A673 (cell line): ENCODE data around the gene MACROH2A2. TPM values are rescaled to one million over a fixed set of nuclear protein-coding genes. Genes with fewer than 3 reads are reported as not detected.
A peak's percentile ranks its signal among the peaks of the same experiment; 100 is the strongest.

Experiments used
- BruUV-seq: library from RNA; stranded (reverse); fragments of 400-500 nt; replicated peaks from 2 replicates; lab custom pipeline; 2021; lab: Mats Ljungman, UMichigan
- CTCF ChIA-PET: fragments of 300-600 bp; sonication (Branson Sonifier 250); formaldehyde crosslinking; loops from one replicate; lab custom pipeline; 2022; ENCODE audit warnings: antibody characterized with exemption; lab: Charles Lee
- POLR2A ChIA-PET: fragments of 300-600 bp; sonication (Branson Sonifier 250); formaldehyde crosslinking; loops from one replicate; lab custom pipeline; 2022; ENCODE audit warnings: antibody characterized with exemption; ENCODE audit not compliant: low non-redundant PET; lab: Charles Lee
- DNase-seq: peaks from one replicate; pipeline ENCODE4 v3.0.0-alpha.2; 2015; ENCODE audit warnings: low spot score
- H3K27ac ChIP-seq: fragments of 200-600 bp; sonication (generic); 2 replicates; pipeline ENCODE4 v1.5.1; 2016; ENCODE audit warnings: mixed run types, low read depth, mild to moderate bottlenecking, mixed read lengths, antibody characterized with exemption, low read length; ENCODE audit not compliant: poor library complexity, severe bottlenecking
- H3K27me3 ChIP-seq: fragments of 200-600 bp; sonication (generic); replicated peaks from 2 replicates; pipeline ENCODE4 v1.6.1; 2017; ENCODE audit warnings: mixed run types, low read depth, mild to moderate bottlenecking, mixed read lengths, antibody characterized with exemption, low read length; ENCODE audit not compliant: insufficient read depth, poor library complexity
- H3K36me3 ChIP-seq: fragments of 200-600 bp; sonication (generic); 2 replicates; pipeline ENCODE4 v1.6.1; 2016; ENCODE audit warnings: mixed run types, mild to moderate bottlenecking, mixed read lengths, antibody characterized with exemption, low read length; ENCODE audit not compliant: insufficient read depth, poor library complexity, severe bottlenecking
- H3K4me1 ChIP-seq: fragments of 200-600 bp; sonication (generic); 2 replicates; pipeline ENCODE4 v1.6.1; 2017; ENCODE audit warnings: mixed run types, mild to moderate bottlenecking, mixed read lengths, antibody characterized with exemption, low read length; ENCODE audit not compliant: insufficient read depth, poor library complexity, severe bottlenecking
- H3K4me3 ChIP-seq: fragments of 200-600 bp; sonication (generic); 2 replicates; pipeline ENCODE4 v1.5.1; 2016; ENCODE audit warnings: low read depth, mixed run types, mild to moderate bottlenecking, mixed read lengths, low read length; ENCODE audit not compliant: poor library complexity, severe bottlenecking
- H3K9me3 ChIP-seq: fragments of 200-600 bp; sonication (generic); 2 replicates; pipeline ENCODE4 v1.6.1; 2016; ENCODE audit warnings: mixed run types, low read depth, mild to moderate bottlenecking, mixed read lengths, antibody characterized with exemption, low read length; ENCODE audit not compliant: poor library complexity, severe bottlenecking
- CTCF ChIP-seq: fragments of 300-800, 200-600 bp; sonication (generic); conservative IDR thresholded peaks from 2 replicates; pipeline ENCODE4 v1.5.1; 2017; ENCODE audit warnings: low read depth, mild to moderate bottlenecking, antibody characterized with exemption, low read length, moderate library complexity, mixed read lengths
- EZH2 ChIP-seq: fragments of 200-600 bp; sonication (generic); IDR thresholded peaks from 2 replicates; pipeline ENCODE4 v1.6.1; 2017; ENCODE audit warnings: borderline replicate concordance, low read depth, mild to moderate bottlenecking, mixed read lengths, antibody characterized with exemption, low read length; ENCODE audit not compliant: poor library complexity, severe bottlenecking
- intact Hi-C: fragments of 100-400 bp; cut with micrococcal nuclease; formaldehyde crosslinking; loops from one replicate; pipeline ENCODE4 v1.10.0; 2022; ENCODE audit not compliant: unreplicated experiment
- total RNA-seq: library from RNA; stranded (reverse); gene quantifications from 2 replicates; pipeline ENCODE4 v1.2.3, GENCODE V29; 2021

Gene MACROH2A2
- total RNA-seq, 1 experiment from 2014 or later = 301 TPM

GRCh38 chr10:70106958-70107791 lies 54.5 kb downstream of the MACROH2A2 start:
- intact Hi-C loops = no loop called here
- H3K9me3 ChIP-seq = no peaks in the 10 kb centered on the region
- H3K4me3 ChIP-seq = no peak overlapping the region
- POLR2A ChIA-PET = no interaction called here
- H3K27ac ChIP-seq = peak overlapping the region; percentile 72
- peak; percentile 59 for DNase-seq
- no TSS peak for BruUV-seq
- TF ChIP-seq EZH2 (no peak), CTCF (peak; percentile 79)
- peaks cover 7% of the 10 kb centered on the region for H3K4me1 ChIP-seq
- no peaks in the 10 kb centered on the region for H3K27me3 ChIP-seq
- peaks cover 79% of the 10 kb centered on the region for H3K36me3 ChIP-seq
- CTCF ChIA-PET = interaction anchor here (0.5 to 1.0 kb wide), 2 partner anchors 39 to 318 kb away, joined by 3 read pairs; partner anchors contain the start of gene TYSND1

GRCh38 chr10:70109064-70109729 lies 56.6 kb downstream of the MACROH2A2 start:
- Histone ChIP-seq H3K36me3 (peaks cover 63% of the 10 kb centered on the region), H3K27ac (no peak overlapping the region), H3K4me1 (peaks cover 7% of the 10 kb centered on the region), H3K9me3 (no peaks in the 10 kb centered on the region), H3K4me3 (no peak overlapping the region), H3K27me3 (no peaks in the 10 kb centered on the region)
- POLR2A ChIA-PET = interaction anchor here (0.6 to 0.7 kb wide), 2 partner anchors 45 to 68 kb away, joined by 3 to 4 read pairs; no protein-coding TSS in a partner anchor
- BruUV-seq = no TSS peak
- CTCF ChIA-PET = no interaction called here
- DNase-seq = no peak
- TF ChIP-seq EZH2 (no peak), CTCF (no peak)
- intact Hi-C loops = no loop called here

- TF ChIP-seq CTCF = no peak
- no peak for TF ChIP-seq EZH2
- intact Hi-C loops = no loop called here
- peaks cover 7% of the 10 kb centered on the region for H3K4me1 ChIP-seq
- ChIA-PET POLR2A (no interaction called here), CTCF (no interaction called here)
- no peak overlapping the region for H3K27ac ChIP-seq
- H3K4me3 ChIP-seq = no peak overlapping the region
- H3K36me3 ChIP-seq = peaks cover 59% of the 10 kb centered on the region
- DNase-seq = no peak
- H3K9me3 ChIP-seq = no peaks in the 10 kb centered on the region
- BruUV-seq = no TSS peak
- no peaks in the 10 kb centered on the region for H3K27me3 ChIP-seq
Observed at GRCh38 chr10:70111496-70111895, 58.9 kb downstream of the MACROH2A2 start.
